Testis (tissue), 3 donors: Measurements from ENCODE around the gene CFHR1. TPM values are rescaled to one million over a fixed set of nuclear protein-coding genes. Genes with fewer than 3 reads are reported as not detected.
A peak's percentile ranks its signal among the peaks of the same experiment; 100 is the strongest.

Experiments used
- DNase-seq: peaks from one replicate; pipeline ENCODE4 v3.0.0-alpha.2; 2019
- H3K27ac ChIP-seq, 2 donors: fragments of 200-600 bp; sonication (generic); one replicate each; pipeline ENCODE4 v1.5.1; 2019
- H3K27me3 ChIP-seq: fragments of 200-600 bp; sonication (generic); one replicate; pipeline ENCODE4 v1.5.1; 2019
- H3K36me3 ChIP-seq: fragments of 200-600 bp; sonication (generic); one replicate; pipeline ENCODE4 v1.5.1; 2017; ENCODE audit warnings: low read depth; ENCODE audit errors: missing control alignments
- H3K4me1 ChIP-seq: fragments of 200-600 bp; sonication (generic); one replicate; pipeline ENCODE4 v1.5.1; 2019
- H3K4me3 ChIP-seq, 2 donors: fragments of 200-600 bp; sonication (generic); one replicate each; pipeline ENCODE4 v1.5.1; 2017 to 2019
- H3K9me3 ChIP-seq: fragments of 200-600 bp; sonication (generic); one replicate; pipeline ENCODE4 v1.5.1; 2017
- CTCF ChIP-seq, 3 experiments: fragments of 450-650 bp in 2 of 3; fragments of 200-600 bp in 1 of 3; sonication (generic) in 1 of 3; IDR thresholded peaks; one replicate each; pipeline ENCODE4 v1.5.1; 2016 to 2019; ENCODE audit warnings: antibody characterized with exemption in 3 of 3, mild to moderate bottlenecking in 2 of 3, moderate library complexity in 1 of 3
- POLR2A ChIP-seq: fragments of 450-650 bp; IDR thresholded peaks from one replicate; pipeline ENCODE4 v1.6.1; 2017; ENCODE audit warnings: antibody characterized with exemption, mild to moderate bottlenecking, moderate library complexity
- WGBS, 2 donors: methylation state at CpG; one replicate each; pipeline ENCODE4 v1.1.5; 2018; 5-methylcytosine and 5-hydroxymethylcytosine counted together
- intact Hi-C: fragments of 100-400 bp; cut with DNase I; formaldehyde crosslinking; loops from one replicate; pipeline ENCODE4 v1.15.1; 2023; ENCODE audit warnings: low total_unique reads
- polyA plus RNA-seq: library from polyadenylated mRNA; stranded (reverse); fragments of 350-450 nt; fragmentation: Illumina TruSeq; extraction: RNeasy Lipid Tissue Mini Kit (QIAGEN cat#74804); gene quantifications from one replicate; pipeline ENCODE4 v1.2.3, GENCODE V29; 2014; ENCODE audit warnings: low read depth, low replicate concordance; ENCODE audit not compliant: insufficient read depth
- total RNA-seq, 2 donors: library from RNA; depleted of rRNA; stranded (reverse); fragments of >200 nt; gene quantifications; one replicate each; pipeline ENCODE4 v1.2.3, GENCODE V29; 2016

CFHR1 gene
- total and polyA plus RNA-seq, 3 donors from 2014 or later: 0.57 TPM; not detected in 2

- intact Hi-C loops: no loop called here
- H3K27me3 ChIP-seq: no peaks in the 10 kb centered on the region
- no peak overlapping the region for H3K4me3 ChIP-seq
- TF ChIP-seq POLR2A (no peak), CTCF (IDR thresholded peaks at IDR 0.05) (no peak)
- no peaks in the 10 kb centered on the region for H3K36me3 ChIP-seq
- H3K9me3 ChIP-seq: no peaks in the 10 kb centered on the region
- no peak overlapping the region for H3K27ac ChIP-seq
- WGBS, 2 donors: 5 to 7% methylated on average over 24 to 29 of the region's 29 CpGs
- DNase-seq: peak; percentile 27
- H3K4me1 ChIP-seq: no peaks in the 10 kb centered on the region
These were observed 58.4 kb downstream of the CFHR1 start for GRCh38 chr1:196877964-196878363.

Other genes with a start within 250 kb of the CFHR1 start
- 1 to 10 TPM; 3.2 to 3.9 TPM for gene KCNT2, start 211.3 kb upstream of the CFHR1 start, total RNA-seq
- gene KCNT2, start 211.3 kb upstream of the CFHR1 start, polyA plus RNA-seq: 2.7 TPM
- gene CFH, start 167.7 kb upstream of the CFHR1 start, total RNA-seq: 10 to 100 TPM in 1 of 2 donors, 1 to 10 TPM in 1; 9.3 to 26.2 TPM
- 32.1 TPM for gene CFH, start 167.7 kb upstream of the CFHR1 start, polyA plus RNA-seq
- 1 to 10 TPM in 1 of 2 donors, not detected in 1; 1.0 TPM for gene CFHR3, start 44.9 kb upstream of the CFHR1 start, total RNA-seq
- not detected for gene CFHR3, start 44.9 kb upstream of the CFHR1 start, polyA plus RNA-seq
- gene CFHR4, start 68.3 kb downstream of the CFHR1 start, total RNA-seq: under 1 TPM in 1 of 2 donors, not detected in 1; 0.25 TPM
- gene CFHR4, start 68.3 kb downstream of the CFHR1 start, polyA plus RNA-seq: not detected
- gene CFHR2, start 124.0 kb downstream of the CFHR1 start, total RNA-seq: not detected
- not detected for gene CFHR2, start 124.0 kb downstream of the CFHR1 start, polyA plus RNA-seq
- under 1 TPM; 0.12 to 0.24 TPM for gene CFHR5, start 157.8 kb downstream of the CFHR1 start, total RNA-seq
- gene CFHR5, start 157.8 kb downstream of the CFHR1 start, polyA plus RNA-seq: 0.11 TPM
- gene F13B, start 247.5 kb downstream of the CFHR1 start, total RNA-seq: under 1 TPM; 0.31 TPM
- 0.70 TPM for gene F13B, start 247.5 kb downstream of the CFHR1 start, polyA plus RNA-seq